DMS153 treated with DMSO at 0.1 percent for 48 hours (cell line): Measurements from ENCODE around the gene NEMF.
A peak's percentile ranks its signal among the peaks of the same experiment; 100 is the strongest.
"Not testable (repeated sequence)": the region's sequence is repeated elsewhere in the genome, so short reads cannot be mapped to it uniquely, and the experiment has no call there.

ENCODE experiments used
- DNase-seq: peaks from one replicate; lab custom pipeline; 2025; ENCODE audit not compliant: unreplicated experiment; lab: John Stamatoyannopoulos, UW

NEMF gene

DNA sequence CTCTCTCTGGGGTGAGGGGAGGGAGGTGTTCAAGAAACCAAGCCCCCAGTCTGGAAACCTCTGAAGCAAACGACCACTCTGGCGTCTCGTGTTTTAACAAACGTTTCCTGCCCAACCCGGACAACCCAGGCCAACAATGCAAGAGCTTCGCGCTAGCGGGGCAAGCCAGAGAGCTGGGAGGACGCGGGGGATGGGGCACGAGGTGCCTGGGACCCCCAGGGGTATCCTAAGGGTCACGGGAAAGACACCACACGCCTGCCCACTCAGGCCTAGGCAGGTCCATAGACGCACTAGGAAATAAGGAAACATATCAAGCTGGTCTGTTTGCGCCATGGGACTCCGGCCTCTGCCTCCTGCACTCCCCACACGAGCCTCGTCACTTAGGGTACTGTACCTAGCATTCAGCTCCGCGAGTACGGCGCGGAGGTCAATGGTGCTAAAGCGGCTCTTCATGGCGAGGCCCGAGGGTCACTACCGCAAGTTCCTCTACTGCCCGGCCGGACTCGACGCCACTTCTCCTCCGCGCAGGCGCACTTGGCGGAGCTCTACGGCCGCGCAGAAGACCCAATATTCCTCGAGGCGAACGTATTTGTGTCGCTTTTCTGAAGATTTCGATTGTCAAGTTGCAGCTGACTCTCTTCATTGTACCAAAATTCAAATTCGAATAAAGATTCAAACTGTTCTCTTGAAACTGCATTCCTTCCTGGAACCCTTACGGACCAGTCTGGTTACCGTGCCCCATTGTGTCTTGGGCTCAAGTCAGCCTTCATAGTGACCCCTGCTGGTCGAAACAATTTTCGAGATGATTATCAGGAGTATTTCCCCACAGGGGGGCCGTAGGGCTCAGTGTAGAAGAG is at the start of gene NEMF:
Gene NEMF (minus strand): TSS at position 488 of the 857 bp plus-strand sequence. CDS start 35 bp downstream, at position 453.
- DNase-seq = peak; percentile 83

GRCh38 chr14:49900973-49901372 is 48.4 kb upstream of the NEMF start:
- DNase-seq = no peak

DNA sequence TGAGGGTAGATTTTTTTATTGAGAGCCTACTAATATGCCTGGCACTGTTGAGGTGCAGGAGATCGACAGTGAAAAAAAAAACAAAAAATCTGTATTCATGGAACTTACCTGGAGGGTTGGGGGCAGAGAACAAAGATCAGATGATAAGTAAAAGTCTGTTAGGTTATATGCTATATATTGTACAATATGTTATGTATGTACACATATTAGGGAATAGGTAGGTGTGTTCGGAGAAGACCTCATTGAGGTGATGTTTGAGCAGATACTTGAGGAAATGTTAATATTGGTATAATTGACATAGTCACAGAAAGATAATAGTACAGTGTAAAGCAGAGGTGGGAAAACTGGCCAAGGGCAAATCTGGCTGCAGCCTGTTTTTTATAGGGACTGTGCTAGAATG is 45.9 kb upstream of the NEMF start:
- DNase-seq = no peak

DNA sequence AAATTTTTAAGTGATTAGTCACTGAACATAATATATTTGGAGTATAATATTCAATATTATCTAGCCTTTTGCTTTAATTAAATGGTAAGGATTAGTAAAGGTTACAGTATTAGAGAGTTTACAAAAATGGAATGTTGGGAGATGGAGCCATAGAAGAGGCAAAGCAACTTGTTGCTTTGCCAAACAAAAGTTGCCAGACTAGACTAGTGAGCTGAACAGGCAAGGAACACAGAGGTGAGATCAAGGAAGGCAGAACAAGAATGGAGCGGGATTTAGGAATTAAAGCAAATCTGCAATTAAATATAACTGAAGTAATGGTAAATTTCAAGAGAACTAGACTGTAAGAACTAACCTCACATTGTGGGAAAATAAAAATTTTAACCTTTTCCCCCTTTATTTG is 45.4 kb upstream of the NEMF start:
- no peak for DNase-seq

DNA sequence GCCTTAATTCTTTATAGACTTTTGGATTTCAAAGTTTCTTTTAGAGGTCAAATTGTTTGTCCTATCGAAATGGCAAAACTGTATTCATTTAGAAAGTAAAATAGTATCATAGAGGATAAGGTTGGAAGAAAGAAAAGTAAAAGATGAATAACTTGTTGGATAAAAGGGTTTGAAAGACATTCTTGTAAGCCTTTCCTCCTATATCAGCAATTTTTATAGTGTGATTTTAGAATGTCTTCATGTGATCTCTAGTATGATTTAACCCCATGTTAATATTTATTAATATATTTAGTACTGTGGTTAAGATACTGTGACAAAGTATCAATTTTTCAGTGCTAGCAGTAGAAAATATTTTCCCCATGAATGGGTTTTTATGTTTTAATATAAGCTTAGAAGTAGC is 44.8 kb upstream of the NEMF start:
- DNase-seq = no peak

GRCh38 chr14:49896966-49897365 is 44.4 kb upstream of the NEMF start:
- DNase-seq = no peak

DNA sequence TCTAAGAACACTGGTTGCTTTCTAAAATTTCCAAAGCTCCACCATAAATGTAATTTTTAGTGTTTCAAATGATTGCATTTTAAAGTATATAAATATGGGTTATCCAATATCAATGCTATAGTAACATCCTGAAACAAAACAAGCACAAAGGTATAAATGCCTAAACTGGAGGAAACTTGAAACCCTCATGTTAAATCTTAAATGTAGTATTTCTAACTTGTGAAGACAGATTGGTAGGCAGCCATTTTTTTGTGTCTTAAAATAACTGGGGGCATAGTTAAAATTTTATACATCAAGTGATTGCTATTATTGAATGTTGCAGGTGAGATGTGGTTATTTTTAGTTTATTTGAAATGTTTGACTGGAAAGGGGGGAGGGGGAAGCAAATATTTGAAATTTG is 43.7 kb upstream of the NEMF start:
- DNase-seq = not testable (repeated sequence)

DNA sequence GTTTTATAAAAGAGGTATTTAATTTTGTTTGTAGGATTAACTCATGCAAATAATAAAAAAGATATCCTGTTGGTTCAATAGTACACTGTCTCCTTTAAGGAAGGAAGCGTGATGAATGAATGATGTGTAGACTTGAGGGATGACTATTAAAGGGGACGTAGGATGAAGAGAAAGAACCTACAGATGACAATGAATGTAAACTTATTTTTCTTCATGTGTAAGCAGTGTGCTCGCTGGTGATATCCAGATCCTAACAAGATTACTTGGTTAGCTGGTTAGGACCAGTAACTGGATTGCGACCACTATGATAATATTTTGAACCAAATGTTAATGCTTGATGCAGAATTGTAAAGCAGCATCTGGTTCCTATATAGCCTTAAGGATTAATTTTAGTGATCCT is 42.9 kb upstream of the NEMF start:
- no peak for DNase-seq

DNA sequence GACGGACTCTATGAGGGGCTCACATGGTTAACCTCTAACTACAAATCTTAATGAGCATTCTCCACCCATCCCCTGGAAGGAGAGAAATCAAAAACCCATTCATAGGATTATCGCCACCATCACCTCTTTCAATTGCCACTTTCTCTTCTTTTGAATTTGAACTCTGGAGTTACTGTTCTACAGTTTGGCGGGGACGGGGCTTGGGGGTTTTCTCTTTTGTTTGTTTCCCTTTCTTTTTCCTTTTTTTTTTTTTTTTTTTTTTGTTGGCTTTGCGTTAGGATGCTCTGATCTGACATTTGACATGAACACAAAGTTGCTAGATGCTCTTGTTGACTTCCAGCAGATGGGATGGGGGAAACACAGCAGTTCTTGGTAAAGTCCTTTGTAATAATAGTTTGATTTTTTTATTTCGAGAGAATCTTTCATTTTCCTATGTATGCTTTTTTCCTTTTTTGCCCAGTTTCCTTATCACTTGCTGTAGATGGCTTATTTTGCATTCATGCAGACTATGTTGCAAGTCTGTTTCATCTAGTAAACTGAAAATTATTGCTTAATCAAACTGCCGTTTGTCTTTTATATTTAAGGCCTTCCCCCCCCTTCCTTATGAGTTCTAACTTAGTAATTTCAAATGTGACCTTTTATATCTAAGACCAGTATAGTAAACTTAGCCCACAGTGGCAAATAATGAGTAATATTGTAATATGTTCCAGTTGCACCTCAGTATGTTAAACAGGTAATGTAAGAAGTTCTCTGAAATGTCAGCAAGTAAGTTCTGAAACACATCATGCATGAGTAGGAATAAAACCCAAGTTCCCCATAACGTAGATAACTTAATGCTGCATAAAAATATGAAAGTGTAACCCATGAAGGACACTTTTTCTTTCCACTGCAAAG is 41.9 kb upstream of the NEMF start:
- not testable (repeated sequence) for DNase-seq

GRCh38 chr14:49893309-49894213 is 41.0 kb upstream of the NEMF start:
- DNase-seq = no peak

DNA sequence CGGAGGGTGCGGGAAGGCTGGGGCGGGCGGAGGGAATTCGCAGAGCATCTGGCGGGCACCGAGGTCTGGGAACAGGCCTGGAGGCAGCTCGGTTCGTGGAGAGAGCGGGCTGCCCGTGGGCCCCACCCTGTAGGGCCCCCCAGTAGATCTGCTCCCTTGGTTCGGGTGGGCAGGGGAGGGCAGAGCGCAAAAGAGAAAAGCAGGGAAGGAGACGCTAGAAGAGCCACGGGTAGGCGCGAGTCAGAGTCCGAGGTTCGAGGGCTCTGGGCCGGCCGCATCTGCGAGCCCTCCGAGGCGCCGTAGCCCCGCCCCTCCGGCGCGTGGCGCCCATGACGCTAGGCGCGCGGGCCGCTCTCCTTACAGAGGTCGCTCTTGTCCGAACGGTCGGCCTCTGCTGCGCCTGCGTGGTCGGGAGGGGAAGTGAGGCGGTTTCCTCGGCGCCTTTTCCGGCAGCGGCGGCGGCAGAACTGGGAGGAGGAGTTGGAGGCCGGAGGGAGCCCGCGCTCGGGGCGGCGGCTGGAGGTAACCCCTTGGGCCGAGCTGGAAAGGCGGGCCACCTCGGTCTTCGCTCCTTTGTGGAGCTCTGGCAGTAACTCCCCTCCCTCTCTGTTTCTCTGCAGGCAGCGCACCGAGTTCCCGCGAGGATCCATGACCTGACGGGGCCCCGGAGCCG is 40.2 kb upstream of the NEMF start, which contains the start of gene ARF6:
Gene ARF6 (plus strand): TSS at position 447 of the 673 bp plus-strand sequence. CDS start 655 bp downstream, outside the sequence.
- peak; percentile 94 for DNase-seq

DNA sequence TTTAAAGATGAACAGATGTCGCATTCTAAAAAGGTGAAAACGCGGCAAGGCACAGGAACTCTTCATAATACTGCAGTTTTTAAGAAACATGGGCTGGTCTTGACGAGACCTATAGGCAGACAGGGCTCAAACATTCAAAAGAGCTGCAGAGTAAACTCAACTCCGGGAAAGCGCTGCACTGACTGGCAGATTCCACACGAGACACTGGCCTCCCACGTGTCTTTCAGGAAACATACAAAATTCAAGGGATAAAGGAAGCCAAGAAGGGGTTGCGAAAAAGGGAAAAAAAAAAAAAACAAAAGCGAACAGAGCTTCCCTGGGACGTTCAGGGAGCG is 39.7 kb upstream of the NEMF start:
- DNase-seq = peak; percentile 61

DNA sequence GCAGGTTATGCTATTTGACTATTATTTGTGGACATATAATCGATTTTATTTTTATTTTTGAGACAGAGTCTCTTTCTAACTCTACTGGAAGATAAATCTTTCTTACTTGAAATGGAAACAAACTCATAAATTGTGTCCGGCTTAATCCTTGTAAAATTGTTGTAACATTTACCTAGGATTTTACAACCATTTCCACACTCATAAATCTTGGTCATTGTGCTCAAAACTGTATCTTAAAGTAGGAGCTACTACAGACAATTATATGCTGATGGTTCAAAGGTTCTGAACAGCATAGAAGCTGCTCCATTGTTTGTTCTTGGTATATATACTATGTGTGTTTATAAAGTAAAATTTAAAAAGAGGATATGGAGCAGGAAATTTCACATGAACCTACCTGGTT is 35.7 kb upstream of the NEMF start:
- no peak for DNase-seq

- no peak for DNase-seq
These were observed 33.9 kb upstream of the NEMF start for GRCh38 chr14:49886523-49886922.

DNA sequence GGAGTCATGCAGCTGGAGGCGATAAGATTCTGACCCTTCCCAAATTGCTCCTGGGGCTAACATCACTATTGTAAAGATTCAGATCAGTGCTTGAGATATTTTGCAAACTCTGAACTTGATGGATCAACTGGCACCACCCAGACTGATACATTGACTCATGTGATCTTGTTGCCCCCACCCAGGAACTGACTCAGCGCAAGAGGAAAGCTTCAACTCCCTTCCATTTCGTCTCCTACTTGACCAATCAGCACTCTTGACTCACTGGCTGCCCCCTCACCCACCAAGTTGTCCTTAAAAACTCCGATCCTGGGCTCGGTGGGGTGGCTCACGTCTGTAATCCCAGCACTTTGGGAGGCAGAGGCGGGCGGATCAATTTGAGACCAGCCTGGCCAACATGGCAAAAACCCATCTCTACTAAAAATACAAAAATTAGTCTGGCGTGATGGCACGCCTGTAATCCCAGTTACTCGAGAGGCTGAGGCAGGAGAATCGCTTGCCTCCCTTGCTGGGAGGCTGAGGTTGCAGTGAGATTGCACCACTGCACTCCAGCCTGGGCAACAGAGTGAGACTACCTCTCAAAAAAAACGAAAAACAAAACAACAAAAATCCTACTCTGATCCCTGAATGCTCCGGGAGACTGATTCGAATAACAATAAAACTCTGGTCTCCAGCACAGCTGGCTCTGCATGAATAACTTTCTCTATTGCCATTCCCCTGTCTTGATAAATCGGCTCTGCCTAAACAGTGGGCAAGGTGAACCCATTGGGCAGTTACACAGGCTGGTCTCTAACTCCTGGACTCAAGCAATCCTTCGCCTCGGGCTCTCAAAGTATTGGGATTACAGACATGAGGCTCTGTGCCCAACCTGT is 30.5 kb upstream of the NEMF start:
- no peak for DNase-seq

- DNase-seq = no peak
These were observed 28.9 kb upstream of the NEMF start for GRCh38 chr14:49881350-49882001.

DNA sequence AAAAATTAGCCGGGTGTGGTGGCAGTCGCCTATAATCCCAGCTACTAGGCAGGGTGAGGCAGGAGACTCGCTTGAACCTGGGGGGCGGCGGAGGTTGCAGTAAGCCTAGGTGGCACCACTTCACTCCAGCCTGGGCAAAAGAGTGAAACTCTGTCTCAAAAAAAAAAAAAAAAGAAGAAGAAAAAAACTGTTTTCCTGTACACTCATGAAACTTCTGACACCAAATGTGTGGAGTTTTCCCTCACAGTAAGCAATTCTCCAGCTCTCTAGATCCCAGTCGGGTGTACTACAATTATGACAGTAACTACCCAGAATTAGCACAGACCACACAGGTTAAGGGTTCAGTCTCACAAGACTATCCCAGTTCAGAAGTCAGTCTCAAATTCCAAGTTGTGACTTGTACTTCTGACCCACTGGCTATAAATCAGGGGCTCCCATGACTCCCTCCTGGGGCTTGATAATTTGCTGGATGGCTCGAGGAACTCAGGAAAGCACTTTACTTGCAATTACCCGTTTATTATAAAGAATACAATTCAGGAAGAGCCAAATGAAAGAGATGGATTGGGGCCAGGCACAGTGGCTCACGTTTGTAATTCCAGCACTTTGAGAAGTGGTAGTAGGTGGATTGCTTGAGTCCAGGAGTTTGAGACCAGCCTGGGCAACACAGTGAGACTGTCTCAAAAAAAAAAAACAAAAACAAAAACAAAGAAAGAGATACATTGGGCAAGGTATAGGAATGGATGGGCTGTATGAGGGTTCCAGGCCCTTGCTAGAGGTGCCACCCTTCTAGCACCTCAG is 27.9 kb upstream of the NEMF start:
- no peak for DNase-seq

DNA sequence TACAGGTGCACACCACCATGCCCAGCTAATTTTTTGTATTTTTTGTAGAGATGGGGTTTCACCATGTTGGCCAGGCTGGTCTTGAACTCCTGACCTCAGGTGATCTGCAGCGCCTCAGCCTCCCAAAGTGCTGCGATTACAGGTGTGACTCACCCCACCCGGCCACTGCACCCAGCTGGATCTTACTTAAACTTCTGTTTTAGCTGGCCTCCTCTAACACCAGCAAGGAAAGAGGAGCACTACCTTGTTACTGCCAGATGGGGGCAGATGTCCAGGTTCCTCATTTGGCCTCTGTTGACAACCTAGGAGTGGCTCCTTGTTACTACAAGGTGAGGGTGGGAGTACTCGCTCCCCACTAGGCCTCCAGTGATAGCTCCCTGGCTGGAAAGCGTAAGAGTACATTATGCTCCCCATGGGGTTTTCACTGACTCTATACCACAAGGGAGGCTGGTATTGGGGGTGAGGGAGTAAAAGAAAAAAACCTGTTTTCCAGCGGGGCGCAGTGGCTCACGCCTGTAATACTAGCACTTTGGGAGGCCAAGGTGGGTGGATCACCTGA is 27.1 kb upstream of the NEMF start:
- no peak for DNase-seq
